Lower lobe of right lung (tissue), 2 donors: Measurements from ENCODE around the gene STK32B. TPM values are rescaled to one million over a fixed set of nuclear protein-coding genes. Genes with fewer than 3 reads are reported as not detected.

Experiments used
- ATAC-seq, 2 donors: fragments of 200-7000 bp; cut with Tn5 transposase; one replicate each; pipeline ENCODE4 v1.9.1; 2020 to 2022; ENCODE audit warnings: mild to moderate bottlenecking in 2 of 2, moderate library complexity in 2 of 2
- DNase-seq: peaks from one replicate; pipeline ENCODE4 v3.0.0-alpha.2; 2020
- H3K27ac ChIP-seq: fragments of 200-600 bp; one replicate; pipeline ENCODE4 v1.8.0; 2022
- H3K27me3 ChIP-seq: fragments of 200-600 bp; one replicate; pipeline ENCODE4 v1.8.0; 2022; ENCODE audit warnings: low read depth
- H3K36me3 ChIP-seq: fragments of 200-600 bp; one replicate; pipeline ENCODE4 v1.8.0; 2022; ENCODE audit warnings: mild to moderate bottlenecking
- H3K4me1 ChIP-seq: fragments of 200-600 bp; one replicate; pipeline ENCODE4 v1.8.0; 2022
- H3K4me3 ChIP-seq: fragments of 200-600 bp; one replicate; pipeline ENCODE4 v1.8.0; 2022; ENCODE audit warnings: mild to moderate bottlenecking
- H3K9me3 ChIP-seq: fragments of 200-600 bp; one replicate; pipeline ENCODE4 v1.8.0; 2022
- intact Hi-C: fragments of 100-400 bp; cut with DNase I; formaldehyde crosslinking; loops from one replicate; pipeline ENCODE4 v1.11.0; 2022
- total RNA-seq: library from RNA; stranded (reverse); fragmentation: NEBNext Ultra II Directional; extraction: Animal tissue kit (Norgen Biotek cat#: 25700); gene quantifications from one replicate; pipeline ENCODE4 v1.2.1, GENCODE V29; 2021
- TF ChIP-seq, protein P1 (sequence below): fragments of 200-600 bp; IDR thresholded peaks from one replicate; pipeline ENCODE4 v1.8.0; 2022; ENCODE audit warnings: antibody characterized with exemption, mild to moderate bottlenecking
- donor health status: DM: no; HTN: yes; CAD: no; lungs with severe emphysema.

Gene STK32B
- total RNA-seq, 1 donor from 2014 or later = 1.3 TPM

DNA sequence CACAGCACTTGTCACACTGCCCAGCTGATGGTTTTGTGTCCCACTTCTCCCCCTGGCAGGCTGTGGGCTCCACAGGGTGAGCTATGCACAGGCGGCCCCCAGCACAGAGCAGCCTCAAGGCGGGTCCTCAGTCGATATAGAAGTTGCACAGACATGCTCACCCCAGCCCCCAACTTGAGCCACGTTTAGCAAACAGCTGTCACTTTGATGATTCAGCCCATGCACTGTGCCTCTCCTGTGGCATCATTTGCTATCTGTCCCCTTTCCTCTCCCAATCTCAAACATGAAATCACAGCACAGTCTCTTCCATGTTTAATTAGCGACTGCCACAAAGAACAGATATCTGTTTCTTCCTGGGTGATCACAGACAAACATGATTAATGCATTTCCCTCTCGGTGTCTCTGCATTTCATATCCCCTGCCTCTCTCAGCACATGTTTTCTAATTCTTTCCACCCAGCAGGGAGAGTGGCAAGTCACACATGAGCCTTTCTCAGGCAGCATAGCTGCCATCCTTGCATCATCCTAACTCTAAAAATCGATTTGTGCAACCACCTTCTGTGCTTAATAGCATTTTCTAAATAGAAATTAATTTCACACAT, 452.2 kb downstream of the STK32B start:
- TF ChIP-seq, protein P1, sequence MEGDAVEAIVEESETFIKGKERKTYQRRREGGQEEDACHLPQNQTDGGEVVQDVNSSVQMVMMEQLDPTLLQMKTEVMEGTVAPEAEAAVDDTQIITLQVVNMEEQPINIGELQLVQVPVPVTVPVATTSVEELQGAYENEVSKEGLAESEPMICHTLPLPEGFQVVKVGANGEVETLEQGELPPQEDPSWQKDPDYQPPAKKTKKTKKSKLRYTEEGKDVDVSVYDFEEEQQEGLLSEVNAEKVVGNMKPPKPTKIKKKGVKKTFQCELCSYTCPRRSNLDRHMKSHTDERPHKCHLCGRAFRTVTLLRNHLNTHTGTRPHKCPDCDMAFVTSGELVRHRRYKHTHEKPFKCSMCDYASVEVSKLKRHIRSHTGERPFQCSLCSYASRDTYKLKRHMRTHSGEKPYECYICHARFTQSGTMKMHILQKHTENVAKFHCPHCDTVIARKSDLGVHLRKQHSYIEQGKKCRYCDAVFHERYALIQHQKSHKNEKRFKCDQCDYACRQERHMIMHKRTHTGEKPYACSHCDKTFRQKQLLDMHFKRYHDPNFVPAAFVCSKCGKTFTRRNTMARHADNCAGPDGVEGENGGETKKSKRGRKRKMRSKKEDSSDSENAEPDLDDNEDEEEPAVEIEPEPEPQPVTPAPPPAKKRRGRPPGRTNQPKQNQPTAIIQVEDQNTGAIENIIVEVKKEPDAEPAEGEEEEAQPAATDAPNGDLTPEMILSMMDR = no peak
- no peak for DNase-seq
- Histone ChIP-seq H3K4me1 (no peaks in the 10 kb centered on the region), H3K36me3 (no peaks in the 10 kb centered on the region), H3K27me3 (no peaks in the 10 kb centered on the region), H3K27ac (no peak overlapping the region), H3K9me3 (no peaks in the 10 kb centered on the region), H3K4me3 (no peak overlapping the region)
- intact Hi-C loops = no loop called here
- ATAC-seq = no peak

DNA sequence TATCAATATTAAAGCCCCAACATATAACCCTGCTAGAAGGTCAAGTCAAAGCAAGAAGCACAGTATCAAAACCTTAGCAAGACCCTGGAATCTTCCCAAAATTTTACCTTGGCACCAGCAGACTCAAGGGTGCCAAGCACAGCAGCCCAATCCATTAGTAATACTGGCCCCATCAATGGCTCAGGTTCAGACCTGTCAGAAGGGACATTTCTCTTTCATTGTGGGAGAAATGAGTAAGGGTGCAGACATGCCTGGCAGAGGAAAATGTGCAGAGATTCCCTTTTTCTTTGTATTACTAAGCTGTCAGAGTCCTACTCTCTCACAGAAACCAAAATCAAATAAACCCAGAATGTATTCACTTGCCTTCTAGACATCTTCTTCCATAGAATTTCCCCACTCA, 453.2 kb downstream of the STK32B start:
- Histone ChIP-seq H3K9me3 (no peaks in the 10 kb centered on the region), H3K4me3 (no peak overlapping the region), H3K4me1 (no peaks in the 10 kb centered on the region), H3K36me3 (no peaks in the 10 kb centered on the region), H3K27ac (no peak overlapping the region), H3K27me3 (no peaks in the 10 kb centered on the region)
- no peak for ATAC-seq
- no peak for DNase-seq
- intact Hi-C loops = no loop called here
- TF ChIP-seq, protein P1 = no peak

GRCh38 chr4:5510504-5510903, 459.2 kb downstream of the STK32B start:
- H3K36me3 ChIP-seq = no peaks in the 10 kb centered on the region
- DNase-seq (no peak), ATAC-seq (no peak)
- no peaks in the 10 kb centered on the region for H3K4me1 ChIP-seq
- no peaks in the 10 kb centered on the region for H3K9me3 ChIP-seq
- TF ChIP-seq, protein P1 = no peak
- no peak overlapping the region for H3K4me3 ChIP-seq
- H3K27ac ChIP-seq = no peak overlapping the region
- no peaks in the 10 kb centered on the region for H3K27me3 ChIP-seq
- intact Hi-C loops = no loop called here

DNA sequence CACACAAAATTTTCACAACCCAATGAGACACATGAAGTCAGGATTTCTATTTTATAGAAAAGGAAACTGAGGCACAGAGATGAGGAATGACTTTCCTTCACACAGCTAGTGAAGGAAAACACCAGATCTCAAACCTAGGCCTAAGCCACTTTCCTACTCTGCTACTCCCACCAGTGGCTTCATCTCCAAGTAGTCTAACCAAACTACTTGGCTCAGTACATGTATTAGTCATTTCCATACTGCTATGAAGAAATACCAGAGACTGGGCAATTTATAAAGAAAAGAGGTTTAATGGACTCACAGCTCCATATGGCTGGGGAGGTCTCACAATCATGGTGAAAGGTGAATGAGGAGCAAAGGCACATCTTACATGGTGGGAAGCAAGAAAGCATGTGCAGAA, 460.5 kb downstream of the STK32B start:
- intact Hi-C loops = no loop called here
- no peak for ATAC-seq
- H3K4me1 ChIP-seq = no peaks in the 10 kb centered on the region
- H3K4me3 ChIP-seq = no peak overlapping the region
- TF ChIP-seq, protein P1 = no peak
- no peaks in the 10 kb centered on the region for H3K27me3 ChIP-seq
- H3K9me3 ChIP-seq = no peaks in the 10 kb centered on the region
- no peaks in the 10 kb centered on the region for H3K36me3 ChIP-seq
- H3K27ac ChIP-seq = no peak overlapping the region
- DNase-seq = no peak

DNA sequence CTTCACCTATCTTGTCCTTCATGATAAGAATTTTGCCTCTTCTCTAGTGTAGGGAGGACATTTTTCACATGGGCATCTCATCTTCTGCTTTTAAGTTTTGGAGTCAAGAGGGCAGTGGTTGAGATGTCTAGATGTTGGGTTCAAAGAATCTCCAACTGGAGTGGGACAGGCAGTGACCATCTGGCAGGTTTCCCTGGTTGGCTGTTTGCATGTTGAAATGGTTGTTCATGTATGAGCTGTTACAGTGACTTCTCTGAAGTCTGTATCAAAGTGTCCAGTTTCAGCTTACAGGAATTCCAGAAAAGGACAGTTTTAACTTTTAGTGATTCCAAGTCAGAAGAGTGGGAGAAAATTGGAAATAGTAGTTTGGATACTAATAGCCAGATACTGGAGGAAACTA, 464.4 kb downstream of the STK32B start:
- no peaks in the 10 kb centered on the region for H3K27me3 ChIP-seq
- H3K4me1 ChIP-seq = no peaks in the 10 kb centered on the region
- H3K27ac ChIP-seq = no peak overlapping the region
- intact Hi-C loops = no loop called here
- no peaks in the 10 kb centered on the region for H3K36me3 ChIP-seq
- H3K9me3 ChIP-seq = no peaks in the 10 kb centered on the region
- no peak overlapping the region for H3K4me3 ChIP-seq
- TF ChIP-seq, protein P1 = no peak
- ATAC-seq = no peak
- DNase-seq = no peak
